Stimulated activated CD8-positive, alpha-beta memory T cell treated with anti-CD3 and anti-CD28 coated beads, Interleukin-12 subunit alpha, Interleukin-12 subunit beta, amount 100 ng/mL, for 24 hours (primary cell): ENCODE results near the gene KCNIP4.

Experiments
- DNase-seq: peaks from one replicate; pipeline ENCODE4 v3.0.0-alpha.2; 2020; ENCODE audit errors: extremely low read depth

The KCNIP4 gene

GRCh38 chr4:21571100-21571499, 377.5 kb downstream of the KCNIP4 start:
- no peak for DNase-seq

DNA sequence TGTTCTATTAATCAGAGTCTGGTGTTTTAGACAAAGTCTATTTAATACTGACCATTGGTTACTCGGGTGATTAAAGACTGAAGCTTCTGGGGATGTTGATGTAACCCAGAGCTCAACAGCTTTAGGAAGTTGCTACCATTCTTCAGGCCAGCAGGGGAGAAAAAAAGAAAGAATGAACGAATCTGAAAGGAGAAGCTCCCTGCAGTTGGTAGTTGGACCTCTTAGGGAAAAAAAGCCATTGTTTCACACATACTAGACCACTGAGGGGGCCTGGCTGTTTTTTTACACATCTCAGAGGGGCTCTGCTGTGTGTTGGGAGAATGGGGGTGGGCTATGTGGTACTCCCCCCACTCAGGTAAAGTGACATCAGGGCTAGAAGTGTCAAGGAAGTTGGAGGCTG, 378.9 kb downstream of the KCNIP4 start:
- DNase-seq, result no peak

DNA sequence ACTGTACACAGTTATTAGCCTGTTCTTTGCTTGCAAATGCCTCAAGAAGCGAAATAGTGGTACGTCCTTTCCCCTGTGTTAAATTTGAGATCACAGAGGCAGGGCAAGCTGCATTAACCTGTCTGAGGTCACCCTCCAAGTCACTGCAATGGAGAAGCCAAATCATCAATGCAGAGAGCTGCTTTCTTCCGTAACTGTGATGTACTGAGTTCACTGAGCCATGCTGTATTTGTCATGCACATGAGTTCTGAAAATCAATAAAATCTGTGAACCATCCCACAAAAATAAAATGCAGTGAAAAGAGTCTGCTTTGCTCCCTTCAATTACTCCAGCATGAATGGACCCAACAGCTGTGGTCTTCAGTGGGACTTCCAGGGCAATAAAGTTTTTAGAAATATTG, 393.5 kb downstream of the KCNIP4 start:
- DNase-seq, result no peak

- no peak for DNase-seq
Measured at GRCh38 chr4:21554500-21554899, 394.1 kb downstream of the KCNIP4 start.

- no peak for DNase-seq
Measured at GRCh38 chr4:21554066-21554465, 394.5 kb downstream of the KCNIP4 start.

DNA sequence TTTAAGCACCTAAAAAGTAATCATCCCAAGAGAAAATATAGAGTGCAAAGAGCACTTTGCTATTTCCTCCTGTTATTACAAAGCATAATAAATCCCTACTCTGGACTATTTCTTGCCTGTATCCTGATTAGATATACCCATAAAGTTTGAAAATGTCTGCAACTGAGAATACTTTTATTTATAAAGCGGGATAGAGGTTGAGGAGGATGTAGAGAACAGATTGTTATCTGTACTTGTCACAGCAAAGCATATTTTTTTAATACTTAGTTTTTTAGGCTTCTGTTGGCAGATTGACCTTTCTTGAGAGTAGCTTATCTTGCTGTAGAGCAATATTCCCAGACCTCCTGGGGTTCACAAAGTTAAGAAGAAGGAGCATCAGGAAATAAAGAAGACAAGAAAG, 396.1 kb downstream of the KCNIP4 start:
- DNase-seq, result no peak

DNA sequence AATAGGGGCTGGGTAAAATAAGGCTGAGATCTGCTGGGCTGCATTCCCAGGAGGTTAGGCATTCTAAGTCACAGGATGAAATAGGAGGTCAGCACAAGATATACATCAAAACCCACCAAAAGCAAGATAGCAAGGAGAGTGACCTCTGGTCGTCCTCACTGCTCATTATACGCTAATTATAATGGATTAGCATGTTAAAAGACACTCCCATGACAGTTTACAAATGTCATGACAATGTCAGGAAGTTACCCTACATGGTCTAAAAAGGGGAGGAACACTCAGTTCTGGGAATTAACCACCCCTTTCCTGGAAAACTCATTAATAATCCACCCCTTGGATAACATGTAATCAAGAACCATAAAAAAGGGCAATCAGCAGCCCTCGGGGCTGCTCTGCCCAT, 403.6 kb downstream of the KCNIP4 start:
- DNase-seq, result no peak

DNA sequence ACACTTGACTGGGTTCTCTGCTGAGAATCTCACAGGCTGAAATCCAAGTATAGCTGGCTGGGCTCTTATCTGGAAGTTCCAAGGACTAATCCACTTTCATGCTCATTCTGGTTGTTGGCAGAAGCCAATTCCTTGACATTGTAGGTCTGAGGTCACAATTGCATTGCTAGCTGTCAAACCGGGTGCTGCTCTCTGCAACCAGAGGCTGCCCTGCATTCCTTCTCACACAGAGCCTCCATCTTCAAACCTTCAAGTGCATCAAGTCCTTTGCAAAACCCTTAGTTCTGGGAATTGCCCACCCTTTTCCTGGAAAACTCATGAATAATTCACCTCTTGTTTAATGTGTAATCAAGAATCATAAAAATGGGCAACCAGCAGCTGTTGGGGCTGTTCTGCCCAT, 404.2 kb downstream of the KCNIP4 start:
- no peak for DNase-seq

GRCh38 chr4:21543514-21543913, 405.1 kb downstream of the KCNIP4 start:
- DNase-seq, result no peak

DNA sequence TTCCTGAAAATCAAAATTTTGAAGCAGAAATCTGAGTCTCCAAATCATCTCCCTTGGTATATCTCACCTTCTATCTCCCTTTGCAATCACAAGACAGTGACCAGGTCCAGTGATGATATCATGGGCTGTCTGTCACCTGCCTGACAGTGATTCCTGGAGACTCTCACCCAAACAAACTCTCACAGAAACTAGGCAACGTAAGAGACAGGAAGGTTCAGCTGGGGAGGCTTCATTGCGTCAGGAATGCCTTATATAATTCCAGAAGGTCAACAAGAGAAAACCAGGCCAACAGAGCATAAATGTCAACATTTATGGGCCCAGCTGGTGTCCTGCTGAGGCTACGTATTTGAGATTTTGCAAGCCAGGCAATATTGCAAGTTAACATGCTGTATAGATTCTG, 412.7 kb downstream of the KCNIP4 start:
- DNase-seq, result no peak

DNA sequence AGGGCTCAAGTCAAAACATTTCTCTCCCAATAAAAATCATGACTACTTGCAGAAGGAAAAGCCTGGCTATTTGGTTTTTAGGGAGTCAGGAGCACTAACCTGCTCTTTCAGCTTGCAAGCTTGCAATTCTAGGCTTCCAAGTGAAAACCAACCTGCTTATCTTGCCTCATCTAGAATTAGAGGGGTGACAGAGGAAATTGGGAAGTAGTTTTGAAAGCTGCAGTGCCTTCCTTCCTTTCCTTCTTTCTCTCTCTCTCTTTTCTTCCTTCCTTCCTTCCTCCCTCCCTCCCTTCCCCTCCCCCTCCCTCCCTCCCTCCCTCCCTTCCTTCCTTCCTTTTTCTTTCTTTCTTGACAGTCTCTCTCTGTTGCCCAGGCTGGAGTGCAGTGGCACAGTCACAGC, 417.5 kb downstream of the KCNIP4 start:
- DNase-seq, result no peak

- DNase-seq, result no peak
Measured at GRCh38 chr4:21529214-21529613, 419.4 kb downstream of the KCNIP4 start.

GRCh38 chr4:21522296-21522695, 426.3 kb downstream of the KCNIP4 start:
- no peak for DNase-seq

- DNase-seq, result no peak
Measured at GRCh38 chr4:21517126-21517859, 431.3 kb downstream of the KCNIP4 start.

GRCh38 chr4:21514022-21514694, 434.4 kb downstream of the KCNIP4 start:
- no peak for DNase-seq

- DNase-seq, result no peak
Measured at GRCh38 chr4:21512353-21512752, 436.2 kb downstream of the KCNIP4 start.

GRCh38 chr4:21507439-21507838, 441.1 kb downstream of the KCNIP4 start:
- no peak for DNase-seq

GRCh38 chr4:21490682-21491081, 457.9 kb downstream of the KCNIP4 start:
- DNase-seq, result no peak

- no peak for DNase-seq
Measured at GRCh38 chr4:21476757-21477156, 471.8 kb downstream of the KCNIP4 start.

DNA sequence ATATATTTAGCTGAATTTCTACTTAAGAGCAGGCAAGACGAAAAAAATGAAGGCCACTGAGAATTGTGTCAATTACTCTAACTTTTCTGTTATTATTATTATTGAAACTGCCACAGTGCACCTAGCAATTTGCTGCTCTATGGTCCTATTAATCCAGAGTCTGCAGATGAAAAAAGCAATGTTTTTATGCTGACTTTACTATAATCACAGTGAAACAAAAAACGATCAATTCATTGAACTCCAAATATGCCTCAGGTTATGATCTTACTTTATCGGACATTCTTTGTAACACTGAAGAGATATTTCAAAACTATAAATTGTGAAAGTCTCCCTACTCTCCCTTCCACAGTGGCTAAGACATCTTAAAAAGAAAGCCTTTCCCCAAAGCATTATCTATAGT, 474.4 kb downstream of the KCNIP4 start:
- DNase-seq, result no peak

DNA sequence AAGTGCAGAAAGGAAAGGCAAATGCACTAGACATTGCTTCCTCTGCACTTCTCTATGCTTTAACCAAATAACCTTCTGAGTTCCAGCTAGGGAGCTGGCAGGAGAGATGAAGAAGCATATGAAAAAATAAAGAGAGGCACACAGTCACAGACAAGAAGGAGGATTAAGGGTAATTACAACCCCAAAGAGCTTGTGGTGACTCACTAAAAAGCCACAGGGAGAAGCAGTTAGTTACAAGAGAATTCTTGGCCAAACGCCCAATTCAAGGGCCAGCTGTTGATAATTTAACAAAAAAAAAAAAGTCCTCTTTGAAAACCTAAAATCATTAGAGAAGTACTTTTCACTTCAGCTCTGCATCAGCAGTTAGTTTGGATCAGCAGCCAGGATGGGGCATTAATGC, 478.0 kb downstream of the KCNIP4 start:
- DNase-seq, result no peak

DNA sequence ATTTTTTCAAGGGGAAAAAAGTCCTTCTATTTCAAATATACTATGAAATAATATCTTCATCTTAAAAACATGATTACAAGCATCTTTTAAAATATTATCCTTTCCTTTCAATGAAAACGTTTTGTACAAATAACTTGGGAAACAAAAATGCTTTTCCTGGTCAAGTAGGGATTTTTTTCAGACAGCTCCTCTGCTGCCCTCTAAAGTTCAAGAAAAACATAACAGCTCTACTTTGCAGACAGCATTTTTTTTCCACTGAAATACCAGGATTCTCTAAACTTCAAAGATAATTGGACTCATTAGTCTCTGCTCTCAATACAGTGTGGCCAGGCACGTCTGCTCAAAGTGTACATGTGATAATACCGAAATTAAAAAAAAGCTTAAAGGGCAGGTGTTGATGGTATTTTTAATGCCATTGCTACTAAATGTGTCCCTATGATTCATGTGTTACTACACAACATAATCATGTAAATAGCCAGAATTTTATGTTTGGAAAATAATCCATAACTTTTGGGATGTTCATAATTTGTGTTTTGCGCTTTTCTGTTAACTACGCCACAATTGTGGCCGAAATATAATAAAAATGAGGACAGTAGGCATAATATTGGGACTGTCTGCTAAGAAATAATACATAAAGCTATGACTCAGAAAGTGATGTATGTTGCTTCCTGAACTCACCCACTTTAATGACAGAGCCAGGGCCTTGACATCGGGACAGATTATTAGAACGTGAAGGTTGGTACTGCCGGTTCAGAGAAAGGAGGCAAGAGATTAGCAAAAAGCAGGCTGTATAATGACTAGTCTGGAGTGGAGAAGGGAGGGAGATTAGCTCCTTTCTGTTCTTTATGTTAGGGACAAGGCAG, 478.9 kb downstream of the KCNIP4 start:
- no peak for DNase-seq

GRCh38 chr4:21467551-21467950, 481.0 kb downstream of the KCNIP4 start:
- DNase-seq, result no peak
